RPMI8226 (cell line): ENCODE measurements around the gene CC2D2B.
"Not testable (repeated sequence)": the region's sequence is repeated elsewhere in the genome, so short reads cannot be mapped to it uniquely, and the experiment has no call there.

Source experiments
- DNase-seq: peaks from one replicate; pipeline ENCODE4 v3.0.0-alpha.2; 2015

The CC2D2B gene

GRCh38 chr10:95907456-95908253, at the start of gene CC2D2B:
TSS of gene CC2D2B (plus strand) at chr10:95907975. CDS start at chr10:95911324, 3,349 bp downstream.
- peak; percentile 75 for DNase-seq

- peak; percentile 66 for DNase-seq
Measured at GRCh38 chr10:95860166-95860940, 47.4 kb upstream of the CC2D2B start.

GRCh38 chr10:95861386-95861785, 46.4 kb upstream of the CC2D2B start:
- peak; percentile 89 for DNase-seq

- DNase-seq = peak; percentile 72
Measured at GRCh38 chr10:95864906-95865813, 42.6 kb upstream of the CC2D2B start.

- DNase-seq = no peak
Measured at GRCh38 chr10:95865814-95866466, 41.8 kb upstream of the CC2D2B start.

GRCh38 chr10:95866467-95866842, 41.3 kb upstream of the CC2D2B start:
- no peak for DNase-seq

- DNase-seq = no peak
Measured at GRCh38 chr10:95867866-95868265, 39.9 kb upstream of the CC2D2B start.

- DNase-seq = no peak
Measured at GRCh38 chr10:95872158-95872711, 35.5 kb upstream of the CC2D2B start.

- DNase-seq = no peak
Measured at GRCh38 chr10:95873139-95873538, 34.6 kb upstream of the CC2D2B start.

- no peak for DNase-seq
Measured at GRCh38 chr10:95873651-95874050, 34.1 kb upstream of the CC2D2B start.

- DNase-seq = not testable (repeated sequence)
Measured at GRCh38 chr10:95874783-95875182, 33.0 kb upstream of the CC2D2B start.

- no peak for DNase-seq
Measured at GRCh38 chr10:95876756-95877155, 31.0 kb upstream of the CC2D2B start.

GRCh38 chr10:95877881-95878280, 29.9 kb upstream of the CC2D2B start:
- DNase-seq = no peak

GRCh38 chr10:95880704-95881103, 27.1 kb upstream of the CC2D2B start:
- DNase-seq = no peak

- no peak for DNase-seq
Measured at GRCh38 chr10:95881316-95881715, 26.5 kb upstream of the CC2D2B start.

GRCh38 chr10:95889830-95890229, 17.9 kb upstream of the CC2D2B start:
- no peak for DNase-seq

- no peak for DNase-seq
Measured at GRCh38 chr10:95896071-95896850, 11.5 kb upstream of the CC2D2B start.

GRCh38 chr10:95905897-95906580, 1.7 kb upstream of the CC2D2B start:
- DNase-seq = not testable (repeated sequence)

- peak; percentile 63 for DNase-seq
Measured at GRCh38 chr10:95906677-95907455, 909 bp upstream of the CC2D2B start.

GRCh38 chr10:95908450-95908849, 675 bp downstream of the CC2D2B start:
- no peak for DNase-seq
